ENCODE data around the gene ATPAF1.
A peak's percentile ranks its signal among the peaks of the same experiment; 100 is the strongest.

DNA sequence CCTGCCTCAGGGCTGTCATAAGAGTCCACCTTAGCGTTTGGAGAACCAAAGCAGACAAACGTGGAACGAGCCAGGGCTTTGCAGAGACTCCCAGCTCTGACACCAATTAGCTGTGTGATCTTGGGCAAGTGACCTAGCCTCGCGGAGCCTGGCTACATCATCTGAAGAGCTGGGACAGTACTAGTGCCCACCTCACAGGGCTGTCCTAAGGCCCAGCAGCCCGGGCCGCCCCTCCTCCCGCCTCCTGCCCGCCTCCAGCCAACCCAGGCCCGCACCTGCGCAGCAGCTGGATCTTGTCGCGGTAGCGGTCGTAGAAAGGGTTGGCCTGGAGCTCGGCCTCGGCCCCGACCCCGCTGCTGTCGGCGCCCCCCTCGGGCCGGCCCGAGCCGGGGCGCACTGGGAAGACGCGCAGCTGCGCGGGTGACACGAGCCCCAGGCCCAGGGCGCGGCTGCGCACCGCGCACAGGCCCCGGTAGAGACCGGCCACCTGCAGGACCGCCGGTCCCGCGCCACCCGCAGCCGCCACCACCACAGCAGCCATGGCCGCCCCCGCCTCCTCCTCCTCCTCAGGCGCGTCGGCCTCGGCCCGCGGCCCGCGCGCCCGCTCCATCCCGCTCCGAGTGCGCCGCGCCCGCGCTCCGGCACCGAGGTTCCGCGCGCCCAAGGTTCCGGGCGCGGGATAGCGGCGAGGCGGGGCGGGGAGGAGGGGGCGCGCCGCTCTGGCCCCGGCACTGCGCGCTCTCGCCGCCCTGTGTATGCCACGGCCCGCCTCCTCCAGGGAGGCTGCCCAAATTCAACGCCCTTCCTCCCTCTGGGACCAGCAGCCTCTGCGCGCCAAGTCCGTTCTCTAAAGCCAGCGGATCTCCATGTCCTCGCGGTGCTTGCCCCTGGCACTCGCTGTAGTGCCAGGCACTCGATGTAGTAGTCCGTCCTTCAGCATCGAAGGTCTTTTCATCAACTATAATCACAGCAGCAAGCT, at the start of gene ATPAF1:
- TF ChIP-seq, protein P1, sequence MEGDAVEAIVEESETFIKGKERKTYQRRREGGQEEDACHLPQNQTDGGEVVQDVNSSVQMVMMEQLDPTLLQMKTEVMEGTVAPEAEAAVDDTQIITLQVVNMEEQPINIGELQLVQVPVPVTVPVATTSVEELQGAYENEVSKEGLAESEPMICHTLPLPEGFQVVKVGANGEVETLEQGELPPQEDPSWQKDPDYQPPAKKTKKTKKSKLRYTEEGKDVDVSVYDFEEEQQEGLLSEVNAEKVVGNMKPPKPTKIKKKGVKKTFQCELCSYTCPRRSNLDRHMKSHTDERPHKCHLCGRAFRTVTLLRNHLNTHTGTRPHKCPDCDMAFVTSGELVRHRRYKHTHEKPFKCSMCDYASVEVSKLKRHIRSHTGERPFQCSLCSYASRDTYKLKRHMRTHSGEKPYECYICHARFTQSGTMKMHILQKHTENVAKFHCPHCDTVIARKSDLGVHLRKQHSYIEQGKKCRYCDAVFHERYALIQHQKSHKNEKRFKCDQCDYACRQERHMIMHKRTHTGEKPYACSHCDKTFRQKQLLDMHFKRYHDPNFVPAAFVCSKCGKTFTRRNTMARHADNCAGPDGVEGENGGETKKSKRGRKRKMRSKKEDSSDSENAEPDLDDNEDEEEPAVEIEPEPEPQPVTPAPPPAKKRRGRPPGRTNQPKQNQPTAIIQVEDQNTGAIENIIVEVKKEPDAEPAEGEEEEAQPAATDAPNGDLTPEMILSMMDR (conservative IDR thresholded peaks at IDR 0.05), result no peak
- peak; percentile 93 for TF ChIP-seq ZFX (IDR thresholded peaks at IDR 0.05)

Data from C4-2B (cell line).